HepG2 (cell line): ENCODE results near the gene LRRFIP2. TPM values are rescaled to one million over a fixed set of nuclear protein-coding genes. Genes with fewer than 3 reads are reported as not detected.
A peak's percentile ranks its signal among the peaks of the same experiment; 100 is the strongest.

ENCODE experiments used
- AKNA ChIP-seq: sonication (generic); formaldehyde crosslinking; IDR thresholded peaks from 2 replicates; pipeline ENCODE4 v1.4.0; 2020; ENCODE audit warnings: missing genetic modification reagents, borderline replicate concordance
- FOXK2 ChIP-seq: fragments of 450-650 bp; IDR thresholded peaks from 2 replicates; pipeline ENCODE4 v1.6.1; 2016
- HBP1 ChIP-seq: IDR thresholded peaks from 2 replicates; pipeline ENCODE4 v1.6.1; 2016; ENCODE audit warnings: low read depth, control low read depth
- HOXA7 ChIP-seq: sonication (generic); formaldehyde crosslinking; IDR thresholded peaks from 2 replicates; pipeline ENCODE4 v1.8.1; 2022; ENCODE audit warnings: mild to moderate bottlenecking, missing genetic modification reagents, moderate library complexity
- KLF15 ChIP-seq: sonication (generic); formaldehyde crosslinking; IDR thresholded peaks from 2 replicates; pipeline ENCODE4 v1.8.1; 2023; ENCODE audit warnings: borderline replicate concordance, mild to moderate bottlenecking, inconsistent platforms, missing genetic modification reagents, mixed read lengths
- MBNL3 ChIP-seq: fragments of 250-450 bp; sonication (Bioruptor Pico); conservative IDR thresholded peaks from 2 replicates; pipeline ENCODE4 v1.8.0; 2022; ENCODE audit warnings: mild to moderate bottlenecking, inconsistent platforms
- MIER2 ChIP-seq: IDR thresholded peaks from 2 replicates; pipeline ENCODE4 v1.6.1; 2016; ENCODE audit warnings: missing biosample characterization, missing genetic modification reagents
- NPAS2 ChIP-seq: sonication (generic); formaldehyde crosslinking; IDR thresholded peaks from 2 replicates; pipeline ENCODE4 v1.8.0; 2022; ENCODE audit warnings: mild to moderate bottlenecking, missing genetic modification reagents, borderline replicate concordance
- PAWR ChIP-seq: sonication (generic); formaldehyde crosslinking; IDR thresholded peaks from 2 replicates; pipeline ENCODE4 v1.4.0; 2020; ENCODE audit warnings: missing genetic modification reagents, mild to moderate bottlenecking, borderline replicate concordance
- PRDM4 ChIP-seq: sonication (generic); formaldehyde crosslinking; IDR thresholded peaks from 2 replicates; pipeline ENCODE4 v1.9.0; 2021; ENCODE audit warnings: missing genetic modification reagents, borderline replicate concordance
- RNF2 ChIP-seq: fragments of 450-650 bp; conservative IDR thresholded peaks from 2 replicates; pipeline ENCODE4 v1.6.1; 2016; ENCODE audit warnings: low read depth
- TAF1 ChIP-seq: sonication (generic); formaldehyde crosslinking; IDR thresholded peaks from 2 replicates; pipeline ENCODE4 v1.4.0; 2020; ENCODE audit warnings: missing genetic modification reagents
- ZBTB21 ChIP-seq: sonication (generic); formaldehyde crosslinking; IDR thresholded peaks from 2 replicates; pipeline ENCODE4 v1.4.0; 2020; ENCODE audit warnings: missing genetic modification reagents
- ZNF225 ChIP-seq: sonication (generic); formaldehyde crosslinking; IDR thresholded peaks from 2 replicates; pipeline ENCODE4 v1.4.0; 2020; ENCODE audit warnings: mild to moderate bottlenecking, missing genetic modification reagents
- ZNF329 ChIP-seq: sonication (generic); formaldehyde crosslinking; IDR thresholded peaks from 2 replicates; pipeline ENCODE4 v1.9.0; 2021; ENCODE audit warnings: low read depth, mild to moderate bottlenecking, missing genetic modification reagents
- ZNF501 ChIP-seq: sonication (generic); formaldehyde crosslinking; IDR thresholded peaks from 2 replicates; pipeline ENCODE4 v1.5.1; 2020; ENCODE audit warnings: mild to moderate bottlenecking, moderate library complexity, missing genetic modification reagents
- ZNF530 ChIP-seq: sonication (generic); formaldehyde crosslinking; IDR thresholded peaks from 2 replicates; pipeline ENCODE4 v1.5.0; 2020; ENCODE audit warnings: low read depth, mild to moderate bottlenecking, missing genetic modification reagents
- ZNF614 ChIP-seq: IDR thresholded peaks from 2 replicates; pipeline ENCODE4 v1.6.1; 2018; ENCODE audit warnings: missing biosample characterization, missing genetic modification reagents, inconsistent platforms, borderline replicate concordance
- ZNF644 ChIP-seq: IDR thresholded peaks from 2 replicates; pipeline ENCODE4 v1.6.1; 2016; ENCODE audit warnings: low read depth
- polyA plus RNA-seq, 8 experiments: library from polyadenylated mRNA; depleted of rRNA in 3 of 8; stranded (reverse) in 7 of 8; unstranded in 1 of 8; fragments of >200 nt; fragmentation: Illumina TruSeq in 4 of 8; extraction: Trizol in 4 of 8; gene quantifications; 2 replicates each; pipeline versions ENCODE4 v1.2.1 to v1.2.3, GENCODE V29; 2011 to 2016; ENCODE audit warnings: low read depth in 4 of 8, missing spikeins in 1 of 8, mixed read lengths in 1 of 8; ENCODE audit not compliant: insufficient read depth in 1 of 8
- total RNA-seq, 5 experiments: library from RNA; depleted of rRNA; stranded (reverse); fragments of >200 nt; fragmentation: Illumina TruSeq; extraction: Trizol; gene quantifications; 2 replicates each; pipeline ENCODE4 v1.2.3, GENCODE V29; 2016; ENCODE audit warnings: low read depth in 1 of 5
- TF ChIP-seq, protein P1 (sequence below): sonication (generic); formaldehyde crosslinking; IDR thresholded peaks from 2 replicates; pipeline ENCODE4 v1.4.0; 2020; ENCODE audit warnings: low read depth, mild to moderate bottlenecking, missing genetic modification reagents
- TF ChIP-seq, protein P2 (sequence below): sonication (generic); formaldehyde crosslinking; IDR thresholded peaks from 2 replicates; pipeline ENCODE4 v1.5.1; 2020; ENCODE audit warnings: mild to moderate bottlenecking, missing genetic modification reagents, moderate library complexity

The LRRFIP2 gene
- total and polyA plus RNA-seq, 2 of the 13 experiments (the other 11 are each of a cell fraction or from before 2014, with no cell fraction given) = 13.5 to 32.2 TPM

DNA sequence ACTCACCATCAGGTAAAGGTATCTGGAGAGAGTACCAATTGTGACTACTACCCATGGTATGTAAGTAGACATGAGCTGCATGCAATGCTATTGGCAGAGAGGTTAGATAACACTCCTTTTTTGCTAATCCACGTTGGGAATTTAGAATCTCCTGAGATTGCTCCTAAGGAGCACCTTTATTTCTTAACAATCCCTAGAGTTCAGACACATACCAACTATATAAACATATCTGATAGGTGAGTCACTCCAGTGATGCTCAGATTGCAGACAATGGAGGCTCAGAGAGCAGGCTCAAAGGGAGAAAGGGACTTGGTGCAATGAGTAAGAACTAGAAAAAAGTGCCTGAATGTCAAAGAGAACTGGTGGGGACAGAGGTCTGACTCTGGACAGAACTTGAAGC is 47.0 kb upstream of the LRRFIP2 start (continued):
- TF ChIP-seq, protein P1, sequence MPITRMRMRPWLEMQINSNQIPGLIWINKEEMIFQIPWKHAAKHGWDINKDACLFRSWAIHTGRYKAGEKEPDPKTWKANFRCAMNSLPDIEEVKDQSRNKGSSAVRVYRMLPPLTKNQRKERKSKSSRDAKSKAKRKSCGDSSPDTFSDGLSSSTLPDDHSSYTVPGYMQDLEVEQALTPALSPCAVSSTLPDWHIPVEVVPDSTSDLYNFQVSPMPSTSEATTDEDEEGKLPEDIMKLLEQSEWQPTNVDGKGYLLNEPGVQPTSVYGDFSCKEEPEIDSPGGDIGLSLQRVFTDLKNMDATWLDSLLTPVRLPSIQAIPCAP (CRISPR knock-in tag) = no peak
- no peak for TF ChIP-seq HBP1 (CRISPR knock-in tag)
- TF ChIP-seq ZNF644 (CRISPR knock-in tag) = no peak
- TF ChIP-seq ZNF501 (CRISPR knock-in tag) = no peak
- TF ChIP-seq RNF2 = no peak
- TF ChIP-seq MIER2 = no peak
- no peak for TF ChIP-seq AKNA
- no peak for TF ChIP-seq KLF15 (CRISPR knock-in tag)
- TF ChIP-seq FOXK2 = no peak
- no peak for TF ChIP-seq NPAS2 (CRISPR knock-in tag)
- TF ChIP-seq MBNL3 = no peak
- TF ChIP-seq TAF1 = no peak
- no peak for TF ChIP-seq ZNF530 (CRISPR knock-in tag)
- no peak for TF ChIP-seq ZBTB21
- TF ChIP-seq PRDM4 = no peak
- no peak for TF ChIP-seq PAWR (CRISPR knock-in tag)
- no peak for TF ChIP-seq ZNF225
- peak; percentile 81 for TF ChIP-seq ZNF614
- no peak for TF ChIP-seq HOXA7 (CRISPR knock-in tag)
- TF ChIP-seq, protein P2, sequence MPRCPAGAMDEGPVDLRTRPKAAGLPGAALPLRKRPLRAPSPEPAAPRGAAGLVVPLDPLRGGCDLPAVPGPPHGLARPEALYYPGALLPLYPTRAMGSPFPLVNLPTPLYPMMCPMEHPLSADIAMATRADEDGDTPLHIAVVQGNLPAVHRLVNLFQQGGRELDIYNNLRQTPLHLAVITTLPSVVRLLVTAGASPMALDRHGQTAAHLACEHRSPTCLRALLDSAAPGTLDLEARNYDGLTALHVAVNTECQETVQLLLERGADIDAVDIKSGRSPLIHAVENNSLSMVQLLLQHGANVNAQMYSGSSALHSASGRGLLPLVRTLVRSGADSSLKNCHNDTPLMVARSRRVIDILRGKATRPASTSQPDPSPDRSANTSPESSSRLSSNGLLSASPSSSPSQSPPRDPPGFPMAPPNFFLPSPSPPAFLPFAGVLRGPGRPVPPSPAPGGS = no peak
- TF ChIP-seq ZNF329 (CRISPR knock-in tag) = no peak
